ENCODE data around the gene HECW1.
A peak's percentile ranks its signal among the peaks of the same experiment; 100 is the strongest.
"Not testable (repeated sequence)": the region's sequence is repeated elsewhere in the genome, so short reads cannot be mapped to it uniquely, and the experiment has no call there.

Gene HECW1

DNA sequence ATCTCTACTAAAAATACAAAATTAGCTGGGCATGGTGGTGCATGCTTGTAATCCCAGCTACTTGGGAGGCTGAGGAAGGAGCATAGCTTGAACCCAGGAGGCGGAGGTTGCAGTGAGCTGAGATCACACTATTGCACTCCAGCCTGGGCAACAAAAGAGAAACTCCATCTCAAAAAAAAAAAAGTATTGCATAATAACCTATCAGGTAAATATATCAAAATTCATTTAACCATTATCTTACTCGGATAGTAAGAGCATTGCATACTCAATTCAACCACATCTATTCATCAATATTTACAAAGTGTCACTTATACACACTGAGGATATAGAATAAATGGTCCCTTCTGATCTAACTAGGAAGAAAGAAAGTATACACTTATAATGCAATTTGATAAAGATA is 461.4 kb downstream of the HECW1 start:
- H3K4me3 ChIP-seq (ENCODE audit: insufficient read depth, low read depth, low read length); H3K27me3 ChIP-seq (ENCODE audit: control insufficient read depth, insufficient read depth, low read length, poor library complexity, severe bottlenecking); H3K4me1 ChIP-seq (ENCODE audit: control insufficient read depth, insufficient read depth, low read length); H3K9me3 ChIP-seq (ENCODE audit: control insufficient read depth, low read length); H3K27ac ChIP-seq (ENCODE audit: insufficient read depth, low read depth, low read length, poor library complexity, severe bottlenecking); H3K36me3 ChIP-seq (ENCODE audit: control insufficient read depth, insufficient read depth, low read length): not testable (repeated sequence)
- 97 to 100% methylated on average over 1 to 2 of the region's 2 CpGs for WGBS, 2 experiments

DNA sequence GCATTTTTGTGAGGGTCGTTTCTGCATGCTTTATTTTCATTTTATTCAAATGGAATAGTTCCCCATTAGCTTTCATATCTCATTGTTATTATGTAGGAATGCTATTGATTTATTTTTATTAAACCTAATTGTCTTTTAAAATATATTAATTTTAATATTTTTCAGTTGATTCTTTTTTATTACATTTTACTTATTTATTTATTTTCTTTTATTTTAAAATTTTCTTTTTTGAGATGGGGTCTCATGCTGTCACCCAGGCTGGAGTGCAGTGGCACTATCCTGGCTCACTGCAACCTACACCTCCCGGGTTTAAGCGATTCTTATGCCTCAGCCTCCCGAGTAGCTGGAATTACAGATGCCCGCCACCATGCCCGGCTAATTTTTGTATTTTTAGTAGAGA is 463.1 kb downstream of the HECW1 start:
- no peaks in the 10 kb centered on the region for H3K4me1 ChIP-seq (ENCODE audit: control insufficient read depth, insufficient read depth, low read length)

DNA sequence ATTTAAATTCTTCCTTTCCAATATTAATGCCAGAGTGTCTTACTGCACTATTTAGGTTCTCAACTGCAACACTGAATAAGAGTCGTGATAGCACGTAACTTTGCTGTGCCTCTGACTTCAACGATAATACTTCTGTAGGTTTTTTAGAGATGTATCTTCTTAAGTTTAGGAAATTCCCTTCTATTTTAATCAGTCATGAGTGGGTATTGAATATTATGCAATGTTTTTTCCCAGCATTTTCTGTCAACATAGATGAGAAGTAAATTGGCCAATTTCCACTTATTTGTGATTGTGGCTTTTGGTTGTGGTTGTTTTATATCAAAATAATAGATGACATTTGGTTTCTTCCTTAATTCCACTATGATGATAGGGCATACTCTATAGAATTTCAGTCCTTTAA is 463.8 kb downstream of the HECW1 start:
- 95 to 100% methylated on average over 3 of the region's 3 CpGs for WGBS, 2 experiments
- Histone ChIP-seq H3K27ac (ENCODE audit: insufficient read depth, low read depth, low read length, poor library complexity, severe bottlenecking) (no peak overlapping the region), H3K36me3 (ENCODE audit: control insufficient read depth, insufficient read depth, low read length) (no peaks in the 10 kb centered on the region)

More for the DNA sequence above, 463.1 kb downstream of the HECW1 start:
- H3K9me3 ChIP-seq (ENCODE audit: control insufficient read depth, low read length): no peaks in the 10 kb centered on the region
- no peak overlapping the region for H3K4me3 ChIP-seq (ENCODE audit: insufficient read depth, low read depth, low read length)
- no peaks in the 10 kb centered on the region for H3K36me3 ChIP-seq (ENCODE audit: control insufficient read depth, insufficient read depth, low read length)
- H3K27ac ChIP-seq (ENCODE audit: insufficient read depth, low read depth, low read length, poor library complexity, severe bottlenecking): no peak overlapping the region
- H3K27me3 ChIP-seq (ENCODE audit: control insufficient read depth, insufficient read depth, low read length, poor library complexity, severe bottlenecking): no peaks in the 10 kb centered on the region
- WGBS, 2 experiments: 92 to 99% methylated on average over 5 of the region's 6 CpGs

DNA sequence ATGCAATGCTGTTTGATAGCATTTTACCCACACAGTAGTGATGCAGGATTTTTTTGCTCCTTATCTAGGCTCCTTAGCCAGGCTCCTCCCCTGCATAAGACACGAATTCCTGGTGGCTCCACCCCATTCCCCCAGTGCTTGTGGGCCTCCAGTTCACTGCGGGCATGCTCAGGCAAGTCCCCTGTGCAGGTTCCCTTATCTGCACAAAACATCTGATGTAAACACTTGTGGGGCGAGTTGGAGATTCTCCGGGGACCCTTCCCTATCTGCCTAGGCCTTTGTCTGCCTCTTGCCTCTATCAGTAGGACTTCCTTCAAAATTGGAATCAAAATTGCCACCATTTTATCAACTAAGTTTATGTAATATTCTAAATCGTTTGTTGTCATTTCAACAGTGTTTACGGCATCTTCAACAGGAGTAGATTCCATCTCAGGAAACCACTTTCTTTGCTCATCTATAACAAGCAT is 465.1 kb downstream of the HECW1 start:
- 84 to 92% methylated on average over 6 of the region's 6 CpGs for WGBS, 2 experiments
- Histone ChIP-seq H3K27ac (ENCODE audit: insufficient read depth, low read depth, low read length, poor library complexity, severe bottlenecking) (no peak overlapping the region), H3K36me3 (ENCODE audit: control insufficient read depth, insufficient read depth, low read length) (no peaks in the 10 kb centered on the region), H3K9me3 (ENCODE audit: control insufficient read depth, low read length) (no peaks in the 10 kb centered on the region), H3K4me3 (ENCODE audit: insufficient read depth, low read depth, low read length) (no peak overlapping the region), H3K4me1 (ENCODE audit: control insufficient read depth, insufficient read depth, low read length) (no peaks in the 10 kb centered on the region), H3K27me3 (ENCODE audit: control insufficient read depth, insufficient read depth, low read length, poor library complexity, severe bottlenecking) (no peaks in the 10 kb centered on the region)

More for the DNA sequence above, 463.8 kb downstream of the HECW1 start:
- Histone ChIP-seq H3K27me3 (ENCODE audit: control insufficient read depth, insufficient read depth, low read length, poor library complexity, severe bottlenecking) (no peaks in the 10 kb centered on the region), H3K9me3 (ENCODE audit: control insufficient read depth, low read length) (no peaks in the 10 kb centered on the region), H3K4me1 (ENCODE audit: control insufficient read depth, insufficient read depth, low read length) (no peaks in the 10 kb centered on the region), H3K4me3 (ENCODE audit: insufficient read depth, low read depth, low read length) (no peak overlapping the region)

DNA sequence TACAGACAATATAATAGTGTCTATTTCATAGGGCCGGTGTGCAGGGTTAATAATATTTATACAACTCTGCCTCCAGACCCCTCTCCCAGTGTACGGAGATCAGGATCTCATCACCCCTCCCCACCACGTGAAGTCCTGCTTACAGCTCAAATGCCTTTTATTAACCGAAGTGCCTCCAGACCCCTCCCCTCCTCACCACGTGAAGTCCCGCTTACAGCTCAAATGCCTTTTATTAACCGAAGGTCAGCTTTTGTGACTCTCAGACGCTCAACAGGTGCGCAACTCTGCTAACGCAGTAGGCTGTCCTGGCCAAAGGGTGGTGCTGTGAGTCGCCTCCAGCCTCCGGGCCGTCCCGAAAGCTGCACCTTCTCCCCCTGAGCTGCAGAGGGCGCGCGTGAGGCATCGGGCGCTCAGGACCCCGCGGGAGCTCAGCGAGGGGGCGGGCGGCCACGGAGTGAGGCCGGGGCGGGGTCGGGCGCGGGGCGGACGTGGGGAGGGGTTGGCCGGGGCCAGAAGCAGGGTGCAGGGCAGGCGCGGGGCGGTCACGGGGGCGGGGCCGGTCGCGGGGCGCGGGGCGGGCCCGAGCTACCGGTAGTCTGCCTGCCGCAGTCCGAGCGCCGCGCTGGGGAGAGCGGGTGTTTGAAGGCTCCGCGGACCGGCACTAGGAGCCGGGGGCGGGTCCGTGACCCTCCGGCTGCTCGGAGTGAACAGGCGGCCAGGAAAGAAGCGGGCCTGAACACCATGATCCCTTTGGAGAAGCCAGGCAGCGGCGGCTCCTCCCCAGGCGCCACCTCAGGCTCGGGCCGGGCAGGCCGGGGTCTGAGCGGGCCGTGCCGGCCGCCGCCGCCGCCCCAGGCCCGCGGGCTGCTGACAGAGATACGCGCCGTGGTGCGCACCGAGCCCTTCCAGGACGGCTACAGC is 470.3 kb downstream of the HECW1 start, which contains the start of gene STK17A:
Gene STK17A, plus strand, starts transcription at position 606 of the 921 bp plus-strand sequence. Its CDS starts 136 bp downstream, at position 742.
- Histone ChIP-seq H3K4me3 (ENCODE audit: insufficient read depth, low read depth, low read length) (peak within 1 kb of the TSS; percentile 53), H3K27ac (ENCODE audit: insufficient read depth, low read depth, low read length, poor library complexity, severe bottlenecking) (peak within 1 kb of the TSS; percentile 3), H3K9me3 (ENCODE audit: control insufficient read depth, low read length) (no peaks in the 10 kb centered on the region), H3K4me1 (ENCODE audit: control insufficient read depth, insufficient read depth, low read length) (peaks cover 3% of the 10 kb centered on the region), H3K36me3 (ENCODE audit: control insufficient read depth, insufficient read depth, low read length) (no peaks in the 10 kb centered on the region), H3K27me3 (ENCODE audit: control insufficient read depth, insufficient read depth, low read length, poor library complexity, severe bottlenecking) (peaks cover 17% of the 10 kb centered on the region)
- 2% methylated on average over 83 of the region's 83 CpGs for WGBS, 2 experiments

DNA sequence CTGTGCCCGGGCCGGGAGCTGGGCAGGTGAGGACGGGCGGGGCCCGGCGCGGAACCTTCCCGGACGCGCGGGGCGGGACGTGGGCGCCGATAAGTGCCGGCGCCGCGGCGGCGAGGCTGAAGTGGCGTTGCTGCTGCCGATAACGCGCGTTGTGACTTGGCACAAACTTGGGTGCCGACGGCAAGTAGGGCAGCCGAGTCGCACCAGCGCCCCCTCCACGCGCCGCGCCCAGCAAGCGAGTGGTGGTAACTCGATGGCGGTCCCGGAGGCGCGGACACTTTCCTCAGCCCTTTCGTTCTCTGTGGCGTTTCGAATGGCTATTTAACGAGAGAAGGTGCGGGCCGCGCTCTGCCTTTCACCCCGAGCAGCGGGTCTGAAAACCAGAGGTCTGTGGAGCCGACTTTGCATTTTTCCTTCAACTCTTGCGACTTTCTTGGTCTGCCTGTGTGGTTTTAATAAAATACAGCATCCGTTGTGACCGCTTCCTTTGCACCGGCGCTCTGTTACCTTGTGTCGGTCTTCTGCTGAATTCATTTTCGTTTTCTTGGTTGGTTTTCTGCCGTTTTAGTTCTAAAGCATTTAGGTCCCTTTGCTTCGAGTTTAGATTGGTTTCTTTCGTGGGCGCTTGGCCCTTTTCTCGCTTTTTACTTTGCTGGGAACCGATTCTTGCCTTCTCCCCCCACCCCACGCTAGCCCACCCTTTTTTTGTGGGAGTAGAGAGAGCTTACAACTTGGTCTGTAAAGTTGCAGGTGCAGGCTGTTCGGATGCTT is 471.2 kb downstream of the HECW1 start:
- Histone ChIP-seq H3K4me3 (ENCODE audit: insufficient read depth, low read depth, low read length) (peak overlapping the region; percentile 53), H3K27ac (ENCODE audit: insufficient read depth, low read depth, low read length, poor library complexity, severe bottlenecking) (peak overlapping the region; percentile 3), H3K9me3 (ENCODE audit: control insufficient read depth, low read length) (no peaks in the 10 kb centered on the region), H3K27me3 (ENCODE audit: control insufficient read depth, insufficient read depth, low read length, poor library complexity, severe bottlenecking) (peaks cover 17% of the 10 kb centered on the region), H3K4me1 (ENCODE audit: control insufficient read depth, insufficient read depth, low read length) (peaks cover 3% of the 10 kb centered on the region), H3K36me3 (ENCODE audit: control insufficient read depth, insufficient read depth, low read length) (no peaks in the 10 kb centered on the region)
- 1% methylated on average over 61 to 66 of the region's 66 CpGs for WGBS, 2 experiments

DNA sequence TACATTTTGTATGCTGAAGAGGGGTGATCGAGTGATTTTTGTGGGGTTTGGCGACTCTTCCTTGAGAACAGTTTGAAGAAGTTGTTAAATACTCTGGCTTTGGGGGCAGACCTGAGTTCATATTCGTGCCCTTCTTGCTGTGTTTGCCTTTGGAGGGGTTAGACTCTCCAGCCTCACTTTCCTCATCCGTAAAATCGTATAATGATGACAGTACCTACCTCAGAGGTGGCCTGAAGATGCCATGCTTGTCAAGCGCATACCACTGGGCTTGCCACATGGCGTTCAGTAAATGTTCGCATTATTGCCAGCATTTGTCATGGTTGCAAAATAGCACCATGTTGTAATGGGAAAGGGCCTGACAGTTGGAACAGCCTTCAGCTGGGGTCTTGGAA is 471.7 kb downstream of the HECW1 start:
- WGBS, 2 experiments: 41% methylated on average over 8 of the region's 8 CpGs
- peak overlapping the region; percentile 53 for H3K4me3 ChIP-seq (ENCODE audit: insufficient read depth, low read depth, low read length)
- H3K27me3 ChIP-seq (ENCODE audit: control insufficient read depth, insufficient read depth, low read length, poor library complexity, severe bottlenecking): peaks cover 17% of the 10 kb centered on the region
- H3K4me1 ChIP-seq (ENCODE audit: control insufficient read depth, insufficient read depth, low read length): peaks cover 3% of the 10 kb centered on the region
- no peaks in the 10 kb centered on the region for H3K36me3 ChIP-seq (ENCODE audit: control insufficient read depth, insufficient read depth, low read length)
- no peaks in the 10 kb centered on the region for H3K9me3 ChIP-seq (ENCODE audit: control insufficient read depth, low read length)
- no peak overlapping the region for H3K27ac ChIP-seq (ENCODE audit: insufficient read depth, low read depth, low read length, poor library complexity, severe bottlenecking)

DNA sequence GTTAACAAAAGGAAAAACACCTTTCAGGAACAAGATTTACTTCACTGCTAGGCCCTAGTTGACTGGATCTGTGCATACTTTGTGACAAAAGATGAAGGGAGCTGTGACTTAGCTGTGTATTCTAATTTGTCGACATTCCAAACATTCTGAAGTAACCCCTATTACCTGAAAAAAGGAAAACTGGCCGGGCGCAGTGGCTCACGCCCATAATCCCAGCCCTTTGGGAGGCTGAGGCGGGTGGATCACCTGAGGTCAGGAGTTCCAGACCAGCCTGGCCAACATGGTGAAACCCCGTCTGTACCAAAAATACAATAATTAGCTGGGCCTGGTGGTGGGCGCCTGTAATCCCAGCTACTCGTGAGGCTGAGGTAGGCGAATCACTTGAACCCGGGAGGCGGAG is 472.3 kb downstream of the HECW1 start:
- H3K27me3 ChIP-seq (ENCODE audit: control insufficient read depth, insufficient read depth, low read length, poor library complexity, severe bottlenecking): peaks cover 17% of the 10 kb centered on the region
- not testable (repeated sequence) for H3K4me3 ChIP-seq (ENCODE audit: insufficient read depth, low read depth, low read length); H3K9me3 ChIP-seq (ENCODE audit: control insufficient read depth, low read length); H3K4me1 ChIP-seq (ENCODE audit: control insufficient read depth, insufficient read depth, low read length); H3K36me3 ChIP-seq (ENCODE audit: control insufficient read depth, insufficient read depth, low read length); H3K27ac ChIP-seq (ENCODE audit: insufficient read depth, low read depth, low read length, poor library complexity, severe bottlenecking)
- 84% methylated on average over 11 of the region's 11 CpGs for WGBS, 2 experiments

DNA sequence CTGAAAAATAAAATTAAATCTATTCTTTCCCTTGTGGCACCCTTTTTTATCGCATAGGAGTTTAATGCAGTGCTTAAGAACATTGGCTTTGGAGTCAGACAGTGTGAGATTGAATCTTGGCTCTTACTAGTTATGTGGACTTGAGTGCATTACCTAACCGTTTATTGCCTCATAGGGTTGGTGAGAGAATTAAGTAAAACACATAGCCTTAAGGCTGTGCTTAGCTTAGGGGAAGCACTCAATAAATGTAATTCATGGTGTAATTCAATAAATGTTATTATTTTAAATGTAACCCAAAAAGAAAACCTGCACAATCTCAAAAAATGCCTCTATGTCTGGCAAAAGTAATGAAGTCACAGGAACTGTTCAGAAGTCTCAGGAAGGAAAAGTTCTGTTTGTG is 473.1 kb downstream of the HECW1 start:
- WGBS, 2 experiments: 94 to 100% methylated on average over 2 of the region's 2 CpGs
- Histone ChIP-seq H3K36me3 (ENCODE audit: control insufficient read depth, insufficient read depth, low read length) (no peaks in the 10 kb centered on the region), H3K9me3 (ENCODE audit: control insufficient read depth, low read length) (no peaks in the 10 kb centered on the region), H3K27me3 (ENCODE audit: control insufficient read depth, insufficient read depth, low read length, poor library complexity, severe bottlenecking) (peaks cover 17% of the 10 kb centered on the region), H3K4me3 (ENCODE audit: insufficient read depth, low read depth, low read length) (no peak overlapping the region), H3K27ac (ENCODE audit: insufficient read depth, low read depth, low read length, poor library complexity, severe bottlenecking) (no peak overlapping the region), H3K4me1 (ENCODE audit: control insufficient read depth, insufficient read depth, low read length) (peaks cover 3% of the 10 kb centered on the region)

Measured in ectodermal cell (in vitro differentiated cells).